Measurements from ENCODE around the gene TIMM10B.

The TIMM10B gene

DNA sequence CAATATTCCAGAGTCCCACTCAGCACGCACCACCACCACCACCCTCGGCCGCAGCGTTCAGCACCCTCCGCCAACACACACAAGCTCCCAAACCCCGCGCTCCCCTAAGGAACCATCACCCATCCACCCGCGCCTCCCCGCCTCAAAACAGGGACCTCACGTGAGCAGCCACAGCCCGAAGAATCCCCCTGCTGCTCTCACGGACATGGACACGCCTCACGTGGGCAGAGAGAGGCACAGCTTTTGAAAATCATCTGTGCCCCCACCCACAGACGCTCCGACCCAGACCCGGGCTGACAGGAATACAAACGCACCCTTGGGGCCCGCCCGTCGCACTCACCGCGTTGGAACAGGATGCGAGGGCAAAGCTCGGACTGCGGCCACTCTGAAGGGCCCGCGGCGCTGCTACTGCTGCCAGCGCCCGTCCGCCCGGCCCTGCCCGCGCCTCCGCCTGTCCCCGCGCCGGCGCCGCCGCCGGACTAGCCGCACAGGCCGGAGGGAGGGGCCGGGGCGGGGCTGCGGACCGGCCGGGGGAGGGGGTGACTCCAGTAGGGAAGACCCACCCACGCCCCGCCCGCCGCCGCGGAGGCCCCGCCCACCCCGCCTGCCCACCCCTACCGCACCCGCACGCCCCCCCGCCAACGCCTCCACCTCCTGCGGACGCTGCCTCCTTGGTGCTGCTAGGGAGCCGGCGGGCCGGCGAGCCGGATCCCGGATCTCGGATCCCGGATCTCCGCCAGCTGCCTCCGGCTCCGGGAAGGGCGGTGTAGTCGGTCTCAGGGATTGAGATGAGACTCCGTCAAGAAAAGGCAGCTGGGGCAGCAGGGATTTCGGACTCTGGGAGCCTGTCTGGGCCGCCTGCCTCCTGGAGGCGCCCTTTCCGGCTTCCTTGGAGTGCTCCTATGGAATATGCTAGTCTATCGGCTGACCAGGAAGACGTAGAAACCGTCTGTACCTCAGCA is 7.6 kb upstream of the TIMM10B start, which contains the start of gene TRIM3:
TRIM3 (minus strand) TSS at position 491 of the 962 bp plus-strand sequence. CDS start 8,246 bp downstream, outside the sequence.
- peak; percentile 84 for DNase-seq

DNA sequence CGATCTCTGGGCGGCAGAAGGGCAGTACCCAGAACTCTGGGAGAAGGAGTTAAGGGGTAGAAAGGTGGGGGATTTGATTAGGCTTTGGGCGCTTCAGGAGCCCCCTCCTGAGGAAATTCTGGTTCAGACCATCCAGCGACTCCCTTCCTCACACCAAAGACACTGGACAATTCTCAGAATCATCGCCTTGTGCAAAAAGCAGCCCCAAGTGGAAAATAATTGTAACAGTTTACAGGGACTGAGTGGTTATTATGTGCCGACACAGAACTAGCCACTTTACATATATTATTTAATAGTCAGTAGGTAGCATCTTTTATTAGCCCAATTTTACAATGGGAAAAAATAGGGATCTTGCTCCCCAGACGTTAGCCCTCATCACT is 6.9 kb upstream of the TIMM10B start:
- no peak for DNase-seq

DNA sequence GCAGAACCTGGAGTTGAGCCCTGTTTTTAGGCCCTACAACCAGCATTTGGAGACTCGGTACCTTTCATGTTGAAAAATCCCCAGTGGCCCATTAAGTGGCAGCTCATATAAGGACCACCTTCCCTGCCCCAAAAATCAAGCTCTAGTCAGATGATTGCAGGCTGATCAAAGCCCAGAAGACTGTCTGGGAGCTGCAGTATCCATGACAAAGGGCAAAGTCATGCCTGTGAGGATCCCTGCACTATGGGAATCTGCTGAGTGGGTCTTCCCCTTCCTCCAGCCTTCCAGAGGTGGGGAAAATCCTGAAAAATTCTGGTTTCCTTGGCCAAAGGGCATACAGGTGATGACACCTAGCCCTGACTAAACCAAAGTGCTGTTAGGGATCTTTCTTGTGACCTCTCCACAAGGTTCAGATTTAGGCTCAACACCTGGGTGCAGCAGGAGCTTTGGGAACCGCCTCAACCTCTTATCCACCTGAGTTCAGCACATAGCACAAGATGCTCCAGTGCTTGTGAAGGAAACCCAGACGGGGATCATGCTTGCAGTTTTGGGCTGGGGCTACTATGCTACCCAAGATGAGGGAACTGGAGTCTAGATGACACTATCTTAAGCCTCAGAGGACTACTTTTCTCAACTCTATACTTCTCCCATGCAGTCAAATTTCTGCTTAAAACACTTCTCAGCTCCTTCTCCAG is 6.3 kb upstream of the TIMM10B start:
- no peak for DNase-seq

DNA sequence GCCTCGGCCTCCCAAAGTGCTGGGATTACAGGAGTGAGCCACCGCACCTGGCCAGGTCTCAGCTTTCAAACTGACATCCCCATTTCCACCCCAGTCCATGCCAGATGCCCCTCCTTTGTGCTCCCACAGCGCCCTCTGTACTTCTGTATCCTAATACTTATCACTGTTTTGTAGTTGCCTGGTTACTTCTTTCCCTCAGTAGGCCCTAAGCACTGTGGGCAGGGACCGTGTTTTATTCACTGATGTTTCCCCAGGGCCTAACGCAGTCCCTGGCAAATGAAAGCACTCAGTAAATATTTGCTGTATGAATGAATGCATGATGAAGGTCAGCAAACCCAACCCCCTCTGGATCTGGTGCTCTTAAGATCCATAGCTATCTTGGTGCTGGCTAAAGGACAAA is 5.4 kb upstream of the TIMM10B start:
- DNase-seq = no peak

DNA sequence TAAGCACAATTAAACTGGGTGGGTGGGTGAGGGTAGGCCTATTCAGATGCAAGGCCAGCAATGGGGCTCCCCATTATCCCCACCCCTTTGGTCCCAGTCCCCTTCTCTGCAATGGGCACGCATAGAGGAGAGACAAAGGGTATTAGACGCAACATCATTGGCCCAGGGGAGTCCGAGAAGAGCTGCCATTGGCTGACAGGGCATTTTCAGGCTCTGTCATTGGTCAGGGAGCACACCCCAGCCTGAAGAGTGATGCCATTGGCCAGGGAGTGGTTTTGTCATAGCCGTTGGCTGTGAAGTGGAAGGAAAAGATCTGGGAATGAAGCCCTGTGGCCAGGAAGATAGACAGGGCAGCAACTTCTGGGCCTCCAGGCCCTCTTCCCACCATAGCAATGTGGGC is 4.7 kb upstream of the TIMM10B start:
- no peak for DNase-seq

DNA sequence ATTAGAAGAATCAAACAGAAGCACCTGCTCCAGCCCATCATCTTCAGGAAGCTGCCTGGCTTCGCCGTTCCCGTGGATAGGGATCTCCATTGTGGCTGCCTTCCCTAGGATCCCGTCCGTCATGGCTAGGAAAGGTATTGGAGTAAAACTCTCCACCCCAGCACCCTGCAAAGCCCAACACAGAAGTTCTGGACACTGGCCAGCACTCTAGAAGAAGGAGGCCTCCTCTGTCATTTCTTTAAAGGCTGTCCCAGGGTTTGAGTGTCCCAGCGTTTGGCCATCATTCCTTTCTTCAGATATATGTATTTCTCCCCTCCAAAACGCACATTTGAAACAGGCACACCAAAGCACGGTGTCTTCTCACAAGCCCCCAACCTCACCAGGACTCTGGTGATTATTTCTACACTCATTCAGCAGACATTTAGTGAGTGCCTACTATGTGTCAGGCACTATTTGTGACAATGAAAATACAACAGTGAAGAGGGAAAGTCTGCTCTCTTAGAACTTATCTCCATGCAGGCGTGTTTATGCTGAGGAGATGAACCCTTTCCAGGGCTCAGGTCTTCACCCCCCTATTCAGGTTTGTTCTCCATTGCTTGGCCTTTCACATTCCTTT is 894 bp upstream of the TIMM10B start:
- no peak for DNase-seq

DNA sequence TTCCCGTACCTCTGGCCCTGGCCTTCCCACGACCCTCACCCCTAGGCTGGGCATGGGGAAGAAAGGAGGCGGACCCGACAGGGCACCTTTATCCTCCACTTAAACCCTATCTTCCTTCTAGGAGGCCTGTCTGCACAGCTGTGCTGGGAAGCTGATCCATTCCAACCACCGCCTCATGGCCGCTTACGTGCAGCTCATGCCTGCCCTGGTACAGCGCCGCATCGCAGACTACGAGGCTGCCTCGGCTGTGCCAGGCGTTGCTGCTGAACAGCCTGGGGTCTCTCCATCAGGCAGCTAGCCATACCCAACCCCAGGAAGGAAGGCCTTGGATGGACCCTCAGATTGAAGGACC is 599 bp downstream of the TIMM10B start:
- DNase-seq = no peak

DNA sequence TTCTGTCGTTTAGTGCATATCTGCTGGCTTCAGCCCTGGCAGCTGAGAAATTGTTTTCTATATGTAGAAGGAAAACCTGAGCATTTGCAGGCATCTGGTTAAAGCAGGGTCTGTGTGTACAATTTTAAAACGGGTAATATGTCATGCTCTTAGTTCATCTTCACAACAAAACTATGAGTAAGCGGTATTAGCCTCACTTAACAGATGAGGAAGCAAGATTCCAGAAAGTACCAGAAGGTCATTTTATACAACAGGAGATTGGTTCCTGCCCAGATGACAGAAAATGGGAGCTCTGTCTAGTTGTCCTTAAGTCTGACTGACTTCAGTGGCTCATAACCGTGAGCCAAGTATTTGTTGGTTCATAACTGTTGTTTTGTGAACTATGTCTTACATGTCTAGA is 1.1 kb downstream of the TIMM10B start:
- no peak for DNase-seq

DNA sequence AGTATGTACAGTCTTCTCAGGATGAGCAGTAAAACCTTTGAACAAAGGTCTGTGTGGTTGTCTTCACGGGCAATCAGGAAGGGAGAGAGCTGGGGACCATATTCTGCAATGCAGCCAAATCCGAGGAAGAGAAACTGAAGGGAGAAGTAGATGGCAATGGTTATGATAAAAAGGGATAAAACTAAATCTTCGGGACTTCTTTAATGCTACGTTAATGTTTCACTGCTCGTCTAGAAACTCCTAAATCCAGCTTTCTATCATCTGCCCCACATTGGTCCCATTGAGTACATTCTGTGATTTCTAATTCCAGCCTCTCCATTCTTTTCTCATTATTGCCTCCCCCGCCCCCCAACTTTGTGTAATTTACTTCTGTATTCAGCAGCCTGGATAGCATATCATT is 1.7 kb downstream of the TIMM10B start:
- DNase-seq = no peak

DNA sequence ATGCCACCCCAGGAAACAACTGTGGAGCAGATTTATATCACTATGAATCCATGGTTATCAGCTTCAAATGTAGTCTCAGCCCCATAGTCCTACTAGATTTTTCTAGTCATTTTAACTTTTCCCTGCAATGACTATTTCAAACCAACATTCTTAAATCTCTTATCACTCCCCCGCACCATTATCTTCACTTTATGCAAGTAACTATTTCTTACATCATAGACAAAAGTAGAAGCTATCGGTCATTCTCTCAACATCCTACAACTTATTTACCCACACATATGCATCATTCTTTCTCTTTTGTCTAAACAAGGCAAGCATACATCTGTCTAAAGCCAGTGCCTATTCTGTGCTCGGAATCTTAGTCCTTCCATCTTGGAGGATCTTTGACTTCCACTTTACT is 4.4 kb downstream of the TIMM10B start:
- DNase-seq = no peak

DNA sequence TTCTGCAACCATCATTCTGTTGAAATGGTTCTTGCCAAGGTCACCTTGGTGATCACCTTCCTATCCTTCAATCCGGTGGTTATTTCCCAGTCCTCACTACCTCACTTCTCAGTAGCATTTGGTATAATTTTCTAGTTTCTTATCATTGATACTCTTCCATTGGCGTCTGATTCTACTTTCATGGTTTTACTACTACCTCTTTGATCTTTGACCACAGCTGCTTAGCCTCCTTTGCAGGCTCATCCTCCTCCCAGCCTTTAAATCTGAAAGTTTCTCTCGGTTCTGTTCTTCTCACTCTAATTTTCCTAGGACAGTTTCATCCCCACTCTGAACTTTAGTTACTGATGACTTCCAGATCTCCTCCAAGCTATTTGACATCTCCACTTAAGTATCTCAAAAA is 5.0 kb downstream of the TIMM10B start:
- DNase-seq = no peak

DNA sequence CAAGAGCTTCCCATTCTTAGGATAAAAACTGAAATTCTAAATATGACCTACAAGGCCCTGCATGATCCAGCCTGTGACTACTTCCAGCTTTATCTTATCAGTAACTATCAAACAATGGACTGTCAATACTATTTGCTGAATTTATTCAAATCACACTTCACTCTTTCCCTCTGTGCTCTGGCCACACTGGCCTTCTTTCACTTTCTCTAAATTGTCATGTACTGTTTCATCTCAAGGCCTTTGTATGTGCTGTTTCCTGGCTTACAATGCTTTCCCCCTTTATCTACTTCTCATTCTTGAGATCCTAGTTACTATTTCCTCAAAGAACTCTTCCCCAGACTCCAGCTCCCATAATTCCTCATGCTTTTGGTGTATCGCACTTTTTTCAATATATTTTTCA is 5.6 kb downstream of the TIMM10B start:
- DNase-seq = no peak

DNA sequence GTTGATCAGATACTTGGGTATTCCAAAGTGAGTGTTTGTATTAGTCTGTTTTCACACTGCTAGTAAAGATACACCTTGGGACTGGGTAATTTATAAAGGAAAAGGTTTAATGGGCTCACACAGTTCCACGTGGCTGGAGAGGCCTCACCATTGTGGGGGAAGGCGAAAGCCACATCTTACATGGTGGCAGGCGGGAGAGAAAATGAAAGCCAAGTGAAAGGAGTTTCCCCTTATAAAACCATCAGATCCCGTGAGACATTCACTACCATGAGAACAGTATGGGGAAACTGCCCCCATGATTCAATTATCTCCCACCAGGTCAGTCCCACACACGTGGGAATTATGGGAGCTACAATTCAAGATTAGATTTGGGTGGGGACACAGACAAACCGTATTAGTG is 7.0 kb downstream of the TIMM10B start:
- DNase-seq = no peak

DNA sequence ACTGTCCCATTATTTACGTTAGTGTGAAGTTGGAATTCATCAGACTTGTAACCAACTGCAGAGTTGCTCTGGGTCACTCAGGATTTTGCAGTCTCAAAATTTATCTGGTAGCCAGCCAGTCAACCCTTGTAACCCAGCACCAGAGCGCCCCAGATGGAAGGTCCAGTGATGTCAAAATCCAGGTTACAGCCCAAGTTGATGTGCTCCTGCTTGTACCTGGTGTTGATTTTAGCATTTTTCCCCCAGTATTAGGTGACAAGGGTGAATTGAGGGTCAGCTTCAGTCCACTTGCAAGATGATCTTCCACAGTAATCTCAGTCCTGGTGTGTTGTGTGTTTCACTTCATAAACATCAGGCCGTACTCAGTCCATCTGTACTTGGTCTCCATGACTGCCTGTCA is 7.5 kb downstream of the TIMM10B start:
- no peak for DNase-seq

DNA sequence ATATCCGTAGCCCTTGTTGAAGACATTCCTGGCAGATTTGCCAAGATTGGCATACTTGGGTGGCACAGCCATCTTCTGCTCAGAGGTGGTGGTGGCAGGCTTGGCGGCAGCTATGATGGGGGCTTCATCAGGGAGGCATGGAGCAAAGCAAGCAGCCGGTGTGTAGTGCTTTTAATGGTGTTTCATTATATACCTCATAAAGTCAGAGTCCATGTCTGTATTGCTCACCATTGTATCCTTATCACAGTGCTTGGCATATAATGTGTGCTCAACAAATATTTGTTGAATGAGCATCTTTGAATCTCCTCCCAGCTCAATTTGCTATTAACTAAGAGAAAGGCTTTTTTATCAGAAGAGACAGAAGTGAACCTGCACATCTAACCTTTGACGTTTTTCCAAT is 8.0 kb downstream of the TIMM10B start:
- DNase-seq = no peak

DNA sequence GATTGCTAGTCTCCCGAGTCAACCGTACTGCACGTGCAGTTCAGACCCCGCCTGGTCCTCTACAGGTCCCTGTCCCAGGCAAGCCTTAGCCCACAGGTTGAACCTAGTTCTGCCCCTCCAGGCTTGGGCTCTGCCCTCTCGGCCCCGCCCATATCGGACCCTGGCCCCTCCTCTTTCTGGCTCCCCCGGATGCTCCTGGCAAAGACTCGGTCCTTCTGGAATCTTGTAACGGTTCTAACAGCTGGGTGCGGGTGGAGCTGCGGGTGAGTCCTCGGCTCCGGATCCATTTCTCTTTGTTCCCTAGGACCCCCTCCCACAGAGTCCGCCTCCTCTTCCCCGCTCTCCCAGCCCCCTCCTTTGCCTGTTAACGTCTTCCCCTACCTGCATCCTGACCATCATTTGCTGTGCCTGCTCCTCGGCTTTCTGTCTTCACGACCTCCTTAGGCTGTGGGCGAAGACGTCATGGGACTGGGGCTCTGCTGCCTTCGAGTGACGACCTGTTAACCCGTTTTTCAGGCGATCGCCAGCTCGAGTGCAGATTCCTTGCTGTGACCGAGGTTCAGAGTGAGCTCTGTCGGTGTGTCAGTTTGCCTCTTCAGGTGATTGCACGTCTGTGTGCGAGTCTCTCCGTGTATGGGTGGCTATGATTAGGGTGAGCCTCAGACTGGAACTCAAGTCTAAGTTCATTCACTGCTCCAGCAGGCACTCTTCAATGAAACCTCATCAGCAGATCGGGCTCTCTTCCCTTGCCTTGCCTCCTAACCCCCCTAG is 16.0 kb downstream of the TIMM10B start, which contains the start of gene DNHD1:
DNHD1 (plus strand) TSS at position 212 of the 771 bp plus-strand sequence. CDS start 936 bp downstream, outside the sequence.
- DNase-seq = no peak

DNA sequence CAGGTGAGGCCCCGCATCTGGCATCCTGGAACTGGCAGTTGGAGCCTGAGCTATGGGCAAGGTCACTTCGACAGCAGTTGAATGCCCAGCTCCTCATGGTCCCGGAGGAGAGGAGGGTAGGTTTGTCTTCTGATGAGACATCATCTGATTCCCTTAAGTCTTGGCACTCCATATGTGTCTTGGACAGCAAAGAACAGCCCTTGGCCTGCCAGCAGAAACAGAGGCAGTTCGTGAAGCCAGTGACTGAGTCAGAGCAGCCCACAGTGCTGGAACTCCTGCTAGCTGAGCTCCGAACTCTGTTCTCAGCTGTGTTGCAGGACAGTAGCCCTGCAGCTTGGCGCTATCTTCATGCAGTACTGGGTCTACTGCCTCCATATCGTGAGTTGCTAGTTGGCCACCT is 16.8 kb downstream of the TIMM10B start:
- DNase-seq = no peak

DNA sequence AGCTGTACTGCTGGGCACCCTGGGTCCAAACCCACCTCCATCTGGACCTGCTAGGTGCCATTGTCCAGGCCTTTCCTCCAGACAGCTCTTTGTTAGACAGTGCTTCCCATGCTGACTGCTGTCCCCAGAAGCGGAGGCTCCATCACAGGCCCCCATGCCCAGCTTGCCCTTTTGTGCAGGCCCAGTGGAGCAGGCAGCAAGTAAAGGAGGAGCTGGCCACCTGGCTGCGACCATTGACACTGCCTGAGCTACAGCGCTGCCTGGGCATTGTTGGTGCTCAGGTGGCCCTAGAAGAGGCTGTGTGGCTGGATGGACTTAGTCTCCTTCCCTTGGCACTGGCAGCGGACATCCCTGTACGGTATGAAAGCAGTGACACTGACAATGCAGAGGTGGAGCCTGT is 17.2 kb downstream of the TIMM10B start:
- no peak for DNase-seq

DNA sequence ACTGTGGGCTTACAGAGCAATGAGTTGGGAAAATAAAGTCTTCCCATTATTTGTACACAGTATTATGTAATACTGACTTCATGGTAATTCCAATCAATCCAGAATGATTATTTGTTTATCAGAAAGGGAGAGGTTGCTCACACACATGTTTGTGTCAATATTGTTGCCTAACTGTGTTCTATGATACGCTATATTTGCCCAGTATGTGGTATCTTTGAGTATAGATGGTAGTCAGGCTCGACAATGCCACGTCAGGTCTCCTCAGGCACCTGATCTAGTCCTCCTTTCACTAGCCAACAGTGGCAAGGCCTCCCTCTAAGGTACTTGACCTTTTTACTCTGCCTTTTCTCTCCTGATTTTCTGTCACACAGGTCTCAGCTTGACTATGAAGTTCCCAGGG is 21.1 kb downstream of the TIMM10B start:
- DNase-seq = no peak

DNA sequence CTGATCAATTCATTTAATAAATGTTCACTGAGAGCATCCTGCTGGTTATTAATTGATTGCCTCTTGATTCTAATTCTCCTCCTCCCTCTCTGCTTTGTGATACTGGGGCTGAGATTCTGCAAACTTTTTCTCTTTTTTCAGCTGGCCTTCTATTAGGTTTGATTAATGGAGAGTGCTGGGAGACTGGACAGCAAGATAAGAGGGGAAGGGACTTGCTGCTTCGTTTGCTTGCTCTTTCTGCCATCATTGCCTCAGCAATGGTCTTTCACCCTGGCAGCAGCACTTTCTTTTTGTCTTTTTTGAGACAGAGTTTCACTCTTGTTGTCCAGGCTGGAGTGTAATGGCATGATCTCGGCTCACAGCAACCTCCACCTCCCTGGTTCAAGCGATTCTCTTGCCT is 22.9 kb downstream of the TIMM10B start:
- DNase-seq = no peak

DNA sequence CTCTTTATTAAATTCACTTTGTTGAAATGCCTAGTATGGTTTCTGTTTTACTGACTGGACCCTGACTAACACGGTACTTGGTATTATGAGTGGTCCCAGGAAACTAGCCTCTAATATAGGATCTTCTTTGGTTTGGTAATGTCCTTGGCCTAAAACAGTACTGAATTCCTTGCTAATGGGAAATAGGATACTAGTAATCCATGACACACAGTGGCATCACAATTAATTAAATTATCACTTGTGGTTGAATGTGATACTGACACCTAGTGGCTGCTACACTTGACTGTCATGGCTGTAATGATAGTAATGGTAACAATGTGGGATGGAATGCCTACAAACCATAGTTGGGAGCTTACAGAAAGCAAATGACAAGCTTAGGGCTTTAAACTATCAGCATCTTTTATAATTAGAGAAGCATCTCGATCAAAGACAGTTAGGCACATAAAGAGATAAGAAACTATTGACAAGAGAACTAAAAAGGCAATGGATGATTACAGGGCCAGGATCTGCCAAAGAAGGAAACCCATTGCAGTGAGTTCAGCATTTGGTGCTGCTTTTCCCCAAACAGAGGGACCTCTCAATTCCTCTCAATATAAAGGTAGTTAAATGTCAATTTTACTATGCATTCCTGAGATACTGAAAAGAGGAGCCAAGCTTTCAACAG is 24.4 kb downstream of the TIMM10B start:
- DNase-seq = peak; percentile 56

DNA sequence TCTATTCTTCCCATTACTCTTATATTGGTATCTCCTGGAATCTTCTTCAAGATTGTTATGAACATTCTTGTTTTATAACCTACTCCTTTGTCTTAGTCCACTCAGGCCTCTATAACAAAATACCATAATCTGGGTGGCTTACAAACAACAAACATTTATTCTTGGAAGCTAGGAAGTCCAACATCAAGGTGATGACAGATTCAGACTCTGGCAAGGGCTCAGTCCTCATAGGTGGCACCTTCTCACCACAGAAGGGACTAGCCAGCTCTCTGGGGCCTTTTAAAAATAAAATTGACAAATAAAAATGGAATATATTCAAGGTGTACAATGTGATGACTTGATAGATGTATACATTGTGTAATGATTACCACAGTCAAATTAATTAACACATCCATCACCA is 35.6 kb downstream of the TIMM10B start:
- DNase-seq = no peak

Data from kidney glomerular epithelial cell (primary cell).